HG02623 (cell line): ENCODE measurements around the gene NUDT1.

Source experiments
- ATAC-seq: cut with Tn5 transposase; IDR thresholded peaks from one replicate; pipeline ENCODE4 v1.9.1; 2021; ENCODE audit warnings: moderate library complexity; ENCODE audit not compliant: unreplicated experiment

Gene NUDT1

DNA sequence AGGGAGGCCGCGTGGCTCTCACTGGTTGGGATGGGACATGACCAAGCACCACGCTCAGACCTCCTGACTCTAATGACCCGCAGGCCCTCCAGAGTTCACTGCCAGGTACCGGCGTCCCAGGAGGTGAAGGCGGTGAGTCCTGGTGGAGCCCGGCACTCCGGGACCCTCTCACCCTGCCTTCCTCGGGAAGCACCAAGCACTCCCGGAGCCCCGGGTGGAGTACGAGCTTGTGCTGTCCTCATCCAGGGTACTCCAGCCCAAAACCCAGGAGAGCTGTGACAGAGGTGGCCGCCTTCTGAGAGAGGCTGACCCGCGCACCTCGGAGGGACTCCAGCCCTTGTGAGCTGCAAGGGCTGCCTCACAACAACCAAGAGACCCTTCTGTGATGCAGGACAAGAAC is 18.7 kb upstream of the NUDT1 start:
- no peak for ATAC-seq

- no peak for ATAC-seq
These were observed 17.5 kb upstream of the NUDT1 start for GRCh38 chr7:2224491-2224928.

DNA sequence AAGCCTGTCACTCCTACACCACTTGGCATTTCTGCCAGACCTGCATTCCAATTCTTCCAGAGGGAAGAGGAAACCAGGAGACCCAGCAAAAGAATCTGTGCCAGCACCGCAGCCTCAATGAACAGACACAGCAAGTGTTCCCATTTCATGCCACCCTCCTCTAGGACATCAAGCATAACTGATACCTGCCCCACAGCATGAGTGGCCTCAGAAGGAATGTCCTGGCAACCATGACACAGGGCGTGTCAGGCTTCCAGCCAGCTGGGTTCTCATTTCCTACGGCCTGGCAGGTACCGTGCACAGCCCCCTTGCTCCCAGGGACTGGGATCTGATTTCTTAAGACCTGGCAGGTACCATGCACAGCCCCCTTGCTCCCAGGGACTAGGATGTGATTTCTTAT is 17.1 kb upstream of the NUDT1 start:
- no peak for ATAC-seq

- no peak for ATAC-seq
These were observed 16.7 kb upstream of the NUDT1 start for GRCh38 chr7:2225336-2225735.

- no peak for ATAC-seq
These were observed 16.2 kb upstream of the NUDT1 start for GRCh38 chr7:2225830-2226229.

DNA sequence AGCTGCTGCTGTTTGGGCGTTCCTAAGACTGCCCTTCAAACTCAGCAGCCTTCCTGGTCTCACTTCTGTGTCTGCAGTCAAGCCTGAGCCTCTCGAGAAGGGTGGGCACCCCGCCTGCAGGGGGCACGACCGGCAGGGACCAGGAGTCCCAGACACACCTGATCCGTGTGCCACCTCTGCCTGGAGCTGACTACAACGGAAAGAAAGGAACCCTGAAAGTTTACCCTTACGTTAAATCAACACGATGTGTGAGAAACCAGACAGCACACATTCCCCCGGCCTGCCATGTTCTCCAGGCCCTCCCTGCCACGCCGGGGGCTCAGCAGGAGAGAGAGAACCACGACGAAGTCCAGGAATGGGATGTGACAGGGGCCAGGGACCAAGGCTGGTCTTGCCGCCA is 14.3 kb upstream of the NUDT1 start:
- no peak for ATAC-seq

- no peak for ATAC-seq
These were observed 13.1 kb upstream of the NUDT1 start for GRCh38 chr7:2228921-2229320.

DNA sequence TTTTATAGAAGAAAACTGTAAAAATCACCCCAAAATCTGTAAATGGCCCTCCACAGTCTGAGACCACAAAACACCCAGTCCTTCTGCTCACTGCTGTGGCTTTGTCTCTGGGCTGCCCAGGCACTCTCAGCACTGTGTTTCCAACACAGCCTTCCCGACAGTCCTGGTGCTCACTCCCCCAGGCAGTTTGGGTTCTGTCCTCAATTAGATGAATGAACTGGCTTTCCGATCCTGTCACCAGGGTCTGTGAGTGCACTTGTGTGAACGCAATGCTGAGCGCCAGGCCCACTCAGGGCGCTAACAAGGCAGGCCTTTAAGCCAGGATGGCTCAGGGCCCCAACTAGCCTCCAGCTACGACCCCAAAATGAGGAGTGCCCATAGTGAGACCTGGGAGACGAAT is 12.6 kb upstream of the NUDT1 start:
- ATAC-seq = no peak

DNA sequence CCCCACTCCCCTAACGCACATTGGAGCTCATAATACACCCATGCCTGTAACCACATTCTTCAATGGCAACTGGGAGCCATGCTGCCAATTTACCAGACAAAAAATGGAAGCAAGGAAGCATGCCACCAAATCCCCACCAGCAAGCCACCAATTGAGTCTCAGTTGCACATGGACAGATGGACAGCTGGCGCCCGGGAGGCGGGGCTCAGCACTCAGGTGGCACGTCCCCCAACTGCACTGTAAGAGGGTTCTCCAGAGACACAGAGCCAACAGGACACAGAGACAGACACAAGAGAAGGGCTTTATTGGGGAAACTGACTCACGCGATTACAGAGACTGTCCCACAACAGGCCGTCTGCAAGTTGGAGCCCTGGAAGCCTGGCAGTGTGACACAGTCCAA is 11.8 kb upstream of the NUDT1 start:
- ATAC-seq = no peak

DNA sequence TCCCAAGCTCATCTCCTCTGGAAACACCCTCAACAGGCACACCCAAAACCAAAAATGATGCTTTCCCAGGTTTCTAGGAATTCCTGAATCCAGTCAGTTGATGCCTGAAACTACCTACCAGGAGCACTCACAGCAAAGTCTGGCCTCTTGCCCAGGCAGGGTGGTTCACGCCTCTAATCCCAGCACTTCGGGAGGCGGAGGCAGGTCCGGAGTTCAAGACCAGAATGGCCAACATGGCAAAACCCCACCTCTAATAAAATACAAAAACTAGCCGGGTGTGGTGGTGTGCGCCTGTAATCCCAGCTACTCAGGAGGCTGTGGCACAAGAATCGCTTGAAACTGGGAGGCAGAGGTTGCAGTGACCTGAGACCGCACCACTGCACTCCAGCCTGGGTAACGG is 11.1 kb upstream of the NUDT1 start:
- ATAC-seq = no peak

DNA sequence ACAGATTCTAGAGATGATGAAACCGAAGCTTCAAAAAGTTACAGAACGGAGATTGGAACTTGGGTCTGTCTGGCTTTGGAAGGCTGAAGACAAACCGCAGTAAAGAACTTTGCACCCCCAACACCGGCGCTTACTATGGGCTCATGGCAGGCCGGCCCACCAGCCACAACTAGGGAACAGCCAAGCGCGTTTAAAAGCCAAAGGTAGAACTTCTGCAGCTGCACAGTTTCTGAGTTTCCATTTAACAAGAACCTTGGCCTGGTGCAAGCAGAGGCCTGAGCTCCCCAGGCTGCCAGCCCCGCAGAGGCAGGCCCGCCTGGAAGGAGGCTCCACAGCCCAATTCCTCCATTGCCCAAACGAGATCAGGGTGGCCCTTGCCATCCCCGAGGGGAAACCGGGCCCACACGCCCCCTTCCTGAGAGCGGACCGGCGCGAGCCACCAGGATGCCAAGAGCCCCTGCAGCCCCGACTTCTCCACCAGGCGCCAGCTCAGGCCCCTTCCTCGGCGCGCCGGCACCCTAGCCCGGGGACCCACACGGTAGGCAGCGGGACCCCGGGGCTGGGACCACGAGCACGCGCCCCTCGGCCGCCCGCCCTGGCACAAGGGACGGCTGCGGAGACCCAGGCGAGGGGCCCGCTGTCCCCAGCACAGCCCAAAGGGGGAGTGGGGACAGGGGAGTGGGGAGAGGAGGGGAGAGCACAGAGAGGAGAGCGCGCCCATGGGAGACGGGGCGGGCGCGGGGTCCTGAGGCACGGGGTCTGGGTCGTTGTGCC is 9.8 kb upstream of the NUDT1 start:
- peak; percentile 27 for ATAC-seq

DNA sequence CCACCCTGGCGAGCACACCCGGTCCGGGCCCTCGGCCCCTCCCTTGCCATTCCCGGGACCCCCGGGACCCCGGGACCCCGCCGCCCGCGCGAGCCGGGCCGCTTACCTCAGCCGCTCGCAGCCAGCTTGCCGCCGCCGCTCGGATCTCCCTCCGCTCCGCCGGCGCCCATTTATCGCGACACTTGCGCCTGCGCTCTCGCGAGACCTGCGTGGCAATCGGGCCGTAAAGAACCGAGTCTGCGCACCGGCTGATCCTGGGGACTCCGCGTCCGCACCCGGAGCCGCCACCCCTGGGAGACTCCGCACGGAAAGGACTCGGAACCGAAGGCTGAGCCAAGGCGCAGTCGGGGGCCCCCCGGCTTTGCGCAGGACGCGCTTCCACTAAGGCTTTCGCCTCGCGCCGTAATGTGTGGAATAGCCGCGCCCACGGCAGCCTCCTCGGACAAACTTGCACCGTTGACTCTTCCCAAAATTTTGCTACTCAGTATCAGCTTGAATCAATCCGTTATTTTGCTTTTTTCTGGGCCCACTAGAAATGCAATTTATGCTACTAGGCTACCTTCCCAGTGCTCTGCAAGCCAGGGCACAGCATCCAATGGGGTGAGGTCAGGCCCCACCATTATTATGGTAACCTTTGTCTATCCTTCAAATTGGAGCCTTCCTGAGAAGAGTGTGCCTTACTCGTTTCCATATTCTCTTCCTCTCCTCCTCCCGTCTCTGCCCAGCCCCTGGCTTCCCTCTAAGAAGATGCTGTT is 9.1 kb upstream of the NUDT1 start, which contains the start of gene MAD1L1:
Gene MAD1L1, minus strand, starts transcription at position 180 of the 755 bp plus-strand sequence. CDS start 2,812 bp downstream, outside the sequence.
- peak; percentile 59 for ATAC-seq

- no peak for ATAC-seq
These were observed 8.1 kb upstream of the NUDT1 start for GRCh38 chr7:2233926-2234325.

- ATAC-seq = peak; percentile 65
These were observed 4.9 kb upstream of the NUDT1 start for GRCh38 chr7:2237109-2237602.

DNA sequence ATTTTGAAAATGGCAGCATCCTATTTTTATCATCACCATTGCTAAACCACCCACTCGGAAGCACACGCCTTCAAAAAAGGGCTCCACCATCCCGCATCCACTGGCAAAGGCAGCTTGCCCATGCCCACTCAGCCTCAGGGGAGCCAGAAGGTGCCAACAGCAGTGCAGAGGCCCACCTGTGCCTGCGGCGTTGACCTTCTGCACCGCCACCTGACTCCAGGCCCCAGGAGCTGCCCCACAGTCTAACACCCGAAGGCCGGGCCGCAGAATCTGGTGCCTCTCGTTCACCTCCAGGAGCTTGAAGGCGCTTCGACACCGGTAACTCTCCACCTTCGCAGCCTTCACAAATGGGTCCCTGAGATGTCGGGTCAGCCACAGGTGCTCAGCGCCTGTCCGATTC is 2.8 kb upstream of the NUDT1 start:
- no peak for ATAC-seq

DNA sequence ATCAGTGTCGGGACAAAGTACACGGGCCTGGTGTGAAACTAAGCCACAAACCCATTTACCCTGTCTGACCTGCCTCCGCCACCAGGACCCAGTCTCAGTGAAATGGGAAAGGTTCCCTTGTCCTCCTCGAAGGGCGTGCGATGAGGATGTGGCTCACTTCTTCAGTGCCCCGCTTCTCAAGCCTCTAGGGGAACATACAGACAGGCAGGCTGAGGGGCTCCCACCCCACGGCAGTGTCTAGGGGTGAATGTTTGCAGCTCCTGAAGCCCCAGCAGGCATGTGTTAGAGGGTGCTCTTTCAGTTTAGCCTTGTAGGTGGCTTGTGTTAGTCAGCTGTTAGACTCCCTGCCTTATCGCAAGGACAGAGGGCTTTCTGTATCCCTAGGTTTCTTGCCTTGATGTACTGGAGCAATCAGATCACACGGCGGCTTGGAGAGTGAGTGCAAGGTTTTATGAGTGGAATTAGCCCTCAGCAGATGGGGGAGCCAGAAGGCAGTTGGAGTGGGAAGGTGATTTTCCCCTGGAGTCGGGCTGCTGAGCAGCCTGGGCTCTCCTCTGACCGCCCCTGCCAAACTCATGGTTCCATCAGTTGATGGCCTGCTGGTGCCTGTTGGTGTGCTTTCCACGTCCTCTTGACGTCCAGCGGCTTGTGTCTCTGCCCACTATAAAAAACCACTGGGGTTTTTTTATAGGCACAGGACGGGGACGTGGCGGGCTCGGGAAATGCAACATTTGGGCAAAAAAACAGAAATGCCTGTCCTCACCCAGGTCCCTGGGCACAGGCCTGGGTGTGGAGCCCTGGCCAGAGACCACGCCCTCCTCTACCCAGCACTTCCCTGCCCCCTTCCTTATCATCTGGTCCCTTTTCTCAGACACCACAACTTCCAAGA is 759 bp downstream of the NUDT1 start:
- no peak for ATAC-seq

DNA sequence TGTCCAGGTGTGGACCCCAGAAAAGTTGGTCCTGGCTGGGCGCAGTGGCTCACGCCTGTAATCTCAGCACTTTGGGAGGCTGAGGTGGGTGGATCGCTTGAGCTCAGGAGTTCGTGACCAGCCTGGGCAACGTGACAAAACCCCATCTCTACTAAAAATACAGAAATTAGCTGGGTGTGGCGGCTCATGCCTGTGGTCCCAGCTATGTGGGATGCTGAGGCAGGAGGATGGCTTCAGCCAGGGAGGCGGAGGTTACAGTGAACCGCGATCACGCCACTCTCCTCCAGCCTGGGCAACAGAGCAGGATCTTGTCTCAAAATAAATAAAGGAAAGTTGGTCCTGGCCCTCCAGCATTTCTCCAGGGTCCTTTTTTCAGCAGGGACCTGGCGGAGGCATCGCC is 1.4 kb downstream of the NUDT1 start:
- ATAC-seq = no peak

- ATAC-seq = no peak
These were observed 2.5 kb downstream of the NUDT1 start for GRCh38 chr7:2244404-2244995.

- ATAC-seq = no peak
These were observed 4.1 kb downstream of the NUDT1 start for GRCh38 chr7:2245883-2246675.
